ENCODE results near the gene ZSCAN21. TPM values are rescaled to one million over a fixed set of nuclear protein-coding genes. Genes with fewer than 3 reads are reported as not detected.

The ZSCAN21 gene
- polyA plus RNA-seq, 10 donors, result 10.3 to 16.7 (median 13.9) TPM

GRCh38 chr7:100024020-100024619 is 25.5 kb upstream of the ZSCAN21 start:
- no peak for DNase-seq

GRCh38 chr7:100027197-100027596 is 22.4 kb upstream of the ZSCAN21 start:
- no peak for DNase-seq

GRCh38 chr7:100029596-100029995 is 20.0 kb upstream of the ZSCAN21 start:
- no peak for DNase-seq

GRCh38 chr7:100033526-100033925 is 16.0 kb upstream of the ZSCAN21 start:
- DNase-seq, result no peak

- no peak for DNase-seq
These were observed 14.6 kb upstream of the ZSCAN21 start for GRCh38 chr7:100034871-100035510.

GRCh38 chr7:100035876-100036275 is 13.7 kb upstream of the ZSCAN21 start:
- no peak for DNase-seq

- no peak for DNase-seq
These were observed 11.2 kb upstream of the ZSCAN21 start for GRCh38 chr7:100038326-100038725.

- no peak for DNase-seq
These were observed 9.0 kb upstream of the ZSCAN21 start for GRCh38 chr7:100040575-100040974.

GRCh38 chr7:100044718-100045117 is 4.9 kb upstream of the ZSCAN21 start:
- DNase-seq, result no peak

- no peak for DNase-seq
These were observed 894 bp upstream of the ZSCAN21 start for GRCh38 chr7:100048680-100049079.

- no peak for DNase-seq
These were observed 2.0 kb downstream of the ZSCAN21 start for GRCh38 chr7:100051611-100052010.

- peak; percentile 58 to 73 (median 63) for DNase-seq
These were observed 3.6 kb downstream of the ZSCAN21 start for GRCh38 chr7:100053215-100053614.

GRCh38 chr7:100057006-100057405 is 7.4 kb downstream of the ZSCAN21 start:
- DNase-seq, result no peak

- no peak for DNase-seq
These were observed 9.7 kb downstream of the ZSCAN21 start for GRCh38 chr7:100059251-100059739.

GRCh38 chr7:100061518-100062193 is 12.1 kb downstream of the ZSCAN21 start:
- DNase-seq, result peak in 2 of 3 donors; percentile 14 to 38

GRCh38 chr7:100063376-100063775 is 13.8 kb downstream of the ZSCAN21 start:
- DNase-seq, result no peak

GRCh38 chr7:100064162-100064561 is 14.6 kb downstream of the ZSCAN21 start:
- DNase-seq, result no peak

- DNase-seq, result peak in 1 of 3 donors; percentile 36
These were observed 16.0 kb downstream of the ZSCAN21 start for GRCh38 chr7:100065452-100066186.

GRCh38 chr7:100066953-100067352 is 17.4 kb downstream of the ZSCAN21 start:
- no peak for DNase-seq

GRCh38 chr7:100069991-100070390 is 20.4 kb downstream of the ZSCAN21 start:
- DNase-seq, result no peak

- no peak for DNase-seq
These were observed 21.6 kb downstream of the ZSCAN21 start for GRCh38 chr7:100071018-100071723.

- no peak for DNase-seq
These were observed 22.9 kb downstream of the ZSCAN21 start for GRCh38 chr7:100072462-100072861.
